CMK (cell line): ENCODE data around the gene ING5.
"Not testable (repeated sequence)": the region's sequence is repeated elsewhere in the genome, so short reads cannot be mapped to it uniquely, and the experiment has no call there.

Experiments
- DNase-seq: peaks from one replicate; pipeline ENCODE4 v3.0.0-alpha.2; 2010; ENCODE audit warnings: low read depth

ING5 gene

GRCh38 chr2:241739177-241739576 is 37.3 kb downstream of the ING5 start:
- DNase-seq: no peak

GRCh38 chr2:241739651-241740050 is 37.8 kb downstream of the ING5 start:
- no peak for DNase-seq

GRCh38 chr2:241741016-241741415 is 39.2 kb downstream of the ING5 start:
- DNase-seq: no peak

- DNase-seq: no peak
Measured at GRCh38 chr2:241742320-241742939, 40.6 kb downstream of the ING5 start.

GRCh38 chr2:241743008-241743407 is 41.2 kb downstream of the ING5 start:
- not testable (repeated sequence) for DNase-seq

- DNase-seq: no peak
Measured at GRCh38 chr2:241743620-241744019, 41.8 kb downstream of the ING5 start.

- DNase-seq: no peak
Measured at GRCh38 chr2:241744028-241744754, 42.4 kb downstream of the ING5 start.

GRCh38 chr2:241745276-241745675 is 43.4 kb downstream of the ING5 start:
- DNase-seq: no peak

- DNase-seq: no peak
Measured at GRCh38 chr2:241746084-241746483, 44.2 kb downstream of the ING5 start.

GRCh38 chr2:241748468-241749256 is 46.8 kb downstream of the ING5 start:
- no peak for DNase-seq

- no peak for DNase-seq
Measured at GRCh38 chr2:241750076-241750840, 48.4 kb downstream of the ING5 start.

- DNase-seq: no peak
Measured at GRCh38 chr2:241751152-241751551, 49.3 kb downstream of the ING5 start.

- no peak for DNase-seq
Measured at GRCh38 chr2:241751776-241752175, 49.9 kb downstream of the ING5 start.

- DNase-seq: no peak
Measured at GRCh38 chr2:241752253-241752652, 50.4 kb downstream of the ING5 start.

GRCh38 chr2:241752689-241753276 is 50.9 kb downstream of the ING5 start:
- DNase-seq: no peak

- DNase-seq: no peak
Measured at GRCh38 chr2:241753493-241753892, 51.7 kb downstream of the ING5 start.

- DNase-seq: no peak
Measured at GRCh38 chr2:241754042-241754441, 52.2 kb downstream of the ING5 start.

GRCh38 chr2:241755166-241755565 is 53.3 kb downstream of the ING5 start:
- no peak for DNase-seq

GRCh38 chr2:241755777-241756176 is 53.9 kb downstream of the ING5 start:
- no peak for DNase-seq

- DNase-seq: no peak
Measured at GRCh38 chr2:241759067-241759807, 57.4 kb downstream of the ING5 start.

GRCh38 chr2:241759893-241760292 is 58.1 kb downstream of the ING5 start:
- not testable (repeated sequence) for DNase-seq
